HL-60 (cell line): Measurements from ENCODE around the gene AQP10.
"Not testable (repeated sequence)": the region's sequence is repeated elsewhere in the genome, so short reads cannot be mapped to it uniquely, and the experiment has no call there.

Source experiments
- DNase-seq, 2 experiments: peaks; one replicate each; pipeline ENCODE4 v3.0.0-alpha.2; 2010 to 2020; ENCODE audit warnings: low read depth in 1 of 2, low spot score in 1 of 2
- H3K27ac ChIP-seq: fragments of 250-450 bp; sonication (Bioruptor Pico); replicated peaks from 2 replicates; pipeline ENCODE4 v1.5.1; 2020; ENCODE audit warnings: mild to moderate bottlenecking, moderate library complexity
- H3K27me3 ChIP-seq: fragments of 250-450 bp; sonication (Bioruptor Pico); 2 replicates; pipeline ENCODE4 v1.5.1; 2021; ENCODE audit warnings: mild to moderate bottlenecking, moderate library complexity; ENCODE audit not compliant: insufficient read depth, poor library complexity, severe bottlenecking
- H3K4me3 ChIP-seq: replicated peaks from 2 replicates; pipeline ENCODE4 v1.5.1; 2011; ENCODE audit warnings: mild to moderate bottlenecking, control low read depth, low read length; ENCODE audit not compliant: insufficient read depth
- GABPA ChIP-seq: IDR thresholded peaks from 2 replicates; pipeline ENCODE4 v1.6.1; 2012; ENCODE audit warnings: low read depth
- POLR2AphosphoS5 ChIP-seq: IDR thresholded peaks from 2 replicates; pipeline ENCODE4 v1.6.1; 2012; ENCODE audit warnings: low read depth
- SPI1 ChIP-seq: IDR thresholded peaks from 2 replicates; pipeline ENCODE4 v1.6.1; 2012; ENCODE audit warnings: low read depth, mild to moderate bottlenecking, borderline replicate concordance
- TF ChIP-seq, protein P1 (sequence below): IDR thresholded peaks from one replicate; pipeline ENCODE4 v1.5.1; 2011; ENCODE audit warnings: low read length, control low read depth, inconsistent platforms; ENCODE audit not compliant: insufficient read depth
- TF ChIP-seq, protein P2 (sequence below): IDR thresholded peaks from 2 replicates; pipeline ENCODE4 v1.6.1; 2012; ENCODE audit warnings: low read depth; ENCODE audit not compliant: insufficient replicate concordance

Gene AQP10

DNA sequence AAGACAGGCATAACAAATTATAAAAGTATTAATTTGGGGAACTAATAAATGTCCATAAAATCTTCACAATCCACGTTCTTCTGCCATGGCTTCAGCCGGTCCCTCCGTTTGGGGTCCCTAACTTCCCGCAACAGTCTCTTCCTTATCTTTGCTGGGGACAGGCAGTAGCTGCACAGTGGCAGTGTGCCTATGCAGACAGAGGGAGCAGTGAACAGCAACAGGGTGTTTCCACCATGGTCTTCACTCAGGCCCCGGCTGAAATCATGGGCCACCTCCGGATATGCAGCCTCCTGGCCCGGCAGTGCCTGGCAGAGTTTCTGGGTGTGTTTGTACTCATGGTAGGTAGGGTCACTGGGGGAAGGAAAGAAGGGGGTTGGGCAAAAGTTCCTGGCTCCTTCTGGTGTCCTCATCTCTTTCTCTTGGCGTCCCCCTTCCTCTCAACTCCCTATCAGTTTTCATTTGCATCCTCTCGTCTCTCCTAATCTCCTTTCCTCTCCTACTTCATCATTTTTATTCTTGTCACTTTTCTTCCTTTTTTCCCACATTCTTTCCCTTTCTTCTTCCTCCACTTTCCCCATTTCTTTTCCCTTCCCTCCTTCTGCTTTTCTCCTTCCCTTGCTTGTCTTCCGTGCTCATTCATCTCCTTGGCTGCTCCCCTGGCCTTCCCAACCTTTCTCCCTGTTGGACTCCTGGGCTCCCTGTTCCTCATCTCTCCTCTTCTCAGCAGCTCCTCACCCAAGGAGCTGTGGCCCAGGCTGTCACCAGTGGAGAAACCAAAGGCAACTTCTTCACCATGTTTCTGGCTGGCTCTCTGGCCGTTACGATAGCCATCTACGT, 8.4 kb upstream of the AQP10 start:
- DNase-seq, H3K27me3 ChIP-seq, H3K27ac ChIP-seq, H3K4me3 ChIP-seq: not testable (repeated sequence)

DNA sequence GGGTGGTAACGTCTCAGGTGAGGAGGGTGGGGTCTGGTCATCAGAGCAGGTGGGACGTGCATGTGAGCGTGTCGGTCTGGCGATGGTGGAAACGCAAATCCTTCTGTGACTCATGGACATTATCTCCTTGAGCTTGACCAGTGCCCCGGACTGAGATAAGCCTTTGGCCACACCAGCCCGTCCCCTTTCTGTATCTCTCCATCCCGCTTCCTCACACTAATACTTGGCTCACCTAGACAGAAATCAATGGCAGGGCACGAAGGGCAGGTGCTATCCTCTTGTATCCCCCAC, 7.9 kb upstream of the AQP10 start:
- no peak for TF ChIP-seq GABPA
- TF ChIP-seq, protein P1, sequence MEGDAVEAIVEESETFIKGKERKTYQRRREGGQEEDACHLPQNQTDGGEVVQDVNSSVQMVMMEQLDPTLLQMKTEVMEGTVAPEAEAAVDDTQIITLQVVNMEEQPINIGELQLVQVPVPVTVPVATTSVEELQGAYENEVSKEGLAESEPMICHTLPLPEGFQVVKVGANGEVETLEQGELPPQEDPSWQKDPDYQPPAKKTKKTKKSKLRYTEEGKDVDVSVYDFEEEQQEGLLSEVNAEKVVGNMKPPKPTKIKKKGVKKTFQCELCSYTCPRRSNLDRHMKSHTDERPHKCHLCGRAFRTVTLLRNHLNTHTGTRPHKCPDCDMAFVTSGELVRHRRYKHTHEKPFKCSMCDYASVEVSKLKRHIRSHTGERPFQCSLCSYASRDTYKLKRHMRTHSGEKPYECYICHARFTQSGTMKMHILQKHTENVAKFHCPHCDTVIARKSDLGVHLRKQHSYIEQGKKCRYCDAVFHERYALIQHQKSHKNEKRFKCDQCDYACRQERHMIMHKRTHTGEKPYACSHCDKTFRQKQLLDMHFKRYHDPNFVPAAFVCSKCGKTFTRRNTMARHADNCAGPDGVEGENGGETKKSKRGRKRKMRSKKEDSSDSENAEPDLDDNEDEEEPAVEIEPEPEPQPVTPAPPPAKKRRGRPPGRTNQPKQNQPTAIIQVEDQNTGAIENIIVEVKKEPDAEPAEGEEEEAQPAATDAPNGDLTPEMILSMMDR, result no peak
- TF ChIP-seq, protein P2, sequence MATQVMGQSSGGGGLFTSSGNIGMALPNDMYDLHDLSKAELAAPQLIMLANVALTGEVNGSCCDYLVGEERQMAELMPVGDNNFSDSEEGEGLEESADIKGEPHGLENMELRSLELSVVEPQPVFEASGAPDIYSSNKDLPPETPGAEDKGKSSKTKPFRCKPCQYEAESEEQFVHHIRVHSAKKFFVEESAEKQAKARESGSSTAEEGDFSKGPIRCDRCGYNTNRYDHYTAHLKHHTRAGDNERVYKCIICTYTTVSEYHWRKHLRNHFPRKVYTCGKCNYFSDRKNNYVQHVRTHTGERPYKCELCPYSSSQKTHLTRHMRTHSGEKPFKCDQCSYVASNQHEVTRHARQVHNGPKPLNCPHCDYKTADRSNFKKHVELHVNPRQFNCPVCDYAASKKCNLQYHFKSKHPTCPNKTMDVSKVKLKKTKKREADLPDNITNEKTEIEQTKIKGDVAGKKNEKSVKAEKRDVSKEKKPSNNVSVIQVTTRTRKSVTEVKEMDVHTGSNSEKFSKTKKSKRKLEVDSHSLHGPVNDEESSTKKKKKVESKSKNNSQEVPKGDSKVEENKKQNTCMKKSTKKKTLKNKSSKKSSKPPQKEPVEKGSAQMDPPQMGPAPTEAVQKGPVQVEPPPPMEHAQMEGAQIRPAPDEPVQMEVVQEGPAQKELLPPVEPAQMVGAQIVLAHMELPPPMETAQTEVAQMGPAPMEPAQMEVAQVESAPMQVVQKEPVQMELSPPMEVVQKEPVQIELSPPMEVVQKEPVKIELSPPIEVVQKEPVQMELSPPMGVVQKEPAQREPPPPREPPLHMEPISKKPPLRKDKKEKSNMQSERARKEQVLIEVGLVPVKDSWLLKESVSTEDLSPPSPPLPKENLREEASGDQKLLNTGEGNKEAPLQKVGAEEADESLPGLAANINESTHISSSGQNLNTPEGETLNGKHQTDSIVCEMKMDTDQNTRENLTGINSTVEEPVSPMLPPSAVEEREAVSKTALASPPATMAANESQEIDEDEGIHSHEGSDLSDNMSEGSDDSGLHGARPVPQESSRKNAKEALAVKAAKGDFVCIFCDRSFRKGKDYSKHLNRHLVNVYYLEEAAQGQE, result no peak
- TF ChIP-seq POLR2AphosphoS5, result no peak

DNA sequence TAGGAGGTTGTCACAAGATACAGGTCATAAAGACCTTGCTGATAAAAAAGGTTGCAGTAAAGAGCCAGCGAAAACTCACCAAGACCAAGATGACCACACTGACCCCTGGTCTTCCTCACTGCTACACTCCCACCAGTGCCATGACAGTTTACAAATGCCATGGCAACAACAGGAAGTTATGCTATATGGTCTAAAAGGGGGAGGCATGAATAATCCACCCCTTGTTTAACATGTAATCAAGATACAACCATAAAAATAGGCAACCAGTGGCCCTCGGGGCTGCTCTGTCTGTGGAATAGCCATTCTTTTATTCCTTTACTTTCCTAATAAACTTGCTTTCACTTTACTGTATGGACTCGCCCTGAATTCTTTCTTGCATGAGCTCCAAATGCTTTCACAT, 6.7 kb upstream of the AQP10 start:
- H3K4me3 ChIP-seq, DNase-seq, H3K27me3 ChIP-seq, H3K27ac ChIP-seq: not testable (repeated sequence)

More for the DNA sequence above, 7.9 kb upstream of the AQP10 start:
- DNase-seq, result no peak
- Histone ChIP-seq H3K27ac (no peak overlapping the region), H3K27me3 (no peaks in the 10 kb centered on the region), H3K4me3 (no peak overlapping the region)

DNA sequence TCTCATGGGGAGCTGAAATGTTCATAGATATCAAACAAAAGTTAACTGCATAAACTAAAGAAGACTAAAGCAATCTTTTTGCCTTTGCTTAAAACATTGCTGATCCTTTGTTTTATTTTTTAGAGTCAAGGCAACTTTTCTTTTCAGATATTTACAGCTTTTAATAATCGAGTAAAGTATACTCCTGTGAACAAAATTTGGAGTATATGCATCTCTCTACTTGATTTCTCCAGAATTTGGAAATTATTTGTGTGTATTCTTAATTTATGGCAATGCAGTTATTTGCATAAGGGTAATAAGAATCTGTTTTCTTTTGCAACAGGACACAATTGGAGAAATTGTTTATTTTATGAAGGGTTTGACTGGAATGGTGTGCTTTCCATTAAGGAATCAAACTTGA, 4.2 kb upstream of the AQP10 start:
- no peak for TF ChIP-seq SPI1
- TF ChIP-seq, protein P1, result no peak
- TF ChIP-seq GABPA, result no peak
- TF ChIP-seq, protein P2, result no peak
- TF ChIP-seq POLR2AphosphoS5, result no peak
- no peak overlapping the region for H3K27ac ChIP-seq
- DNase-seq, result no peak
- H3K27me3 ChIP-seq, result no peaks in the 10 kb centered on the region
- no peak overlapping the region for H3K4me3 ChIP-seq

DNA sequence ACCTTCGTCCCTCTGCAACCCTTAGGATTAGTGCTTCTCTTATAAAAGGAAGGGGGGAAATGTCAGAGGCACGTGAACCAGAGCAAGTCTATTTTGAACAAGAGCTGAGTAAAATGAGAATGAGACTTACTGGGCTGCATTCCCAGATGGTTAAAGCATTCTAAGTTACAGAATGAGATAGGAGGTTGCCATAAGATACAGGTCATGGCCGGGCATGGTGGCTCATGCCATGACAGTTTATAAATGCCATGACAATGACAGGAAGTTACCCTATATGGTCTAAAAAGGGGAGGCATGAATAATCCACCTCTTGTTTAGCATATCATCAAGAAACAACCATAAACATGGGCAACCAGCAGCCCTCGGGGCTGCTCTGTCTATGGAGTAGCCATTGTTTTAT, 2.5 kb upstream of the AQP10 start:
- no peak for DNase-seq
- no peak overlapping the region for H3K27ac ChIP-seq
- H3K4me3 ChIP-seq, result no peak overlapping the region
- H3K27me3 ChIP-seq, result peaks cover 2% of the 10 kb centered on the region
- TF ChIP-seq, protein P2, result no peak
- TF ChIP-seq, protein P1, result no peak
- no peak for TF ChIP-seq POLR2AphosphoS5
- TF ChIP-seq SPI1, result no peak
- TF ChIP-seq GABPA, result no peak

DNA sequence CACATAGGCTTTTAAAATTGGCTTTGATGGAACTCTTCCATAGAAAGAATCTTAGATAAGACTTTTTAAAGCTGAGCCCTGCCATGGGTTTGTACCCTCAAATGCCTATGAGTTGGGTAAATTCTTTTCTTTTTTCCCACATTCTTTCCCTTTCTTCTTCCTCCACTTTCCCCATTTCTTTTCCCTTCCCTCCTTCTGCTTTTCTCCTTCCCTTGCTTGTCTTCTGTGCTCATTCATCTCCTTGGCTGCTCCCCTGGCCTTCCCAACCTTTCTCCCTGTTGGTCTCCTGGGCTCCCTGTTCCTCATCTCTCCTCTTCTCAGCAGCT, 679 bp downstream of the AQP10 start:
- peaks cover 20% of the 10 kb centered on the region for H3K27me3 ChIP-seq
- H3K27ac ChIP-seq, DNase-seq, H3K4me3 ChIP-seq: not testable (repeated sequence)
